ENCODE results near the gene SLC7A10. TPM values are rescaled to one million over a fixed set of nuclear protein-coding genes. Genes with fewer than 3 reads are reported as not detected.

SLC7A10 gene
- total RNA-seq, 1 experiment from 2014 or later, result not detected

DNA sequence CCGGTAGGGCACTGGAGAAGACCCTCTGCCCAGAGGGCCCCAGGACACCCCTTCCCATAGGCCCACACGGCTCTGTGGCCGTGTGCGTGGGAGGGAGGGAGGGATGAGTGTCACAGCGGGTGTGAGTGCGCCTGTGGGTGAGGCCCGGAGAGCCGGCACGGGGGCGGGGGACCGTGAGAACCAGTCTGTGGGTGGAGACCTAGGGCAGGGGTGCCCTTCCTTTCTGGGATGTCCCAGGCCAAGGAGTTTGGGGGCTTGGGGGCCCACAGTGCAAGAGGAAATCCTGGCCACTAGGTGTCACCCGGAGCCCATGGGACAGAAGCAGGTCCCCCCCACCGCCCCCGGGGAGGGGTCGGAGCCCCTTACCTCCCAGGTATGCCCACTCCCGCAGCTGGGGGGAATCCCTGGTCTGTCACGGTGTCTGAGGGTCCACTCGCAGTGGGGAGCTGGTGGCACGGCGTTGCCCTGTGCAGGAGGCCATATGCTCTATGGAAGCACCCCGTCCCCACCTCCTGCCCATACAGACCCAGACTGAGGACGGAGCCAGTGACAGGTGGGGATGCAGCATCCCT, 16.0 kb upstream of the SLC7A10 start:
- in situ Hi-C loops (cut with HindIII; ENCODE audit: low pct_unique_long_range_greater_than_20kb, low sequenced_read_pairs), result no loop called here
- DNase-seq (ENCODE audit: low read depth), result no peak

DNA sequence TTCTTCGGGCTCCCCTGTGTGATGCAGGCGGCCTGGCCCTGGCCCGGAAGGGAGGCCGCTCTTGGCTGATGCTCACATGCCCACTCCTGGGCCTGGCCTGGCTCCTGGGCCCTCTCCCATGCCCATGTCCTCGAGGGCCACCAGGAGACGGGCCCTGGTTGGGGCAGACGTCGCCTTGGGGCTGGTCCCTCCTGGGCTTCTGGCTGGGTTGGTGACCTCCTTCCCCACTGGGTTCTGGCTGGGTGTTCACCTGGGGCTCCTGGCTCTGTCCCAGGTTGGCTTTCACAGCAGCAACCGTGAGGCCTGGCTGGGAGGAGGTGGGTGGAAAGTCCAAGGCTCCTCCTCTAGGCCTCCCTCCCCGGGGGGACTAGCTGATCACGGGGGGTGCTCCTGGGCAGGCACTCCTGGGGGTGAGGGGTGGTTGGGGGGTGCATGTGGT, 15.5 kb upstream of the SLC7A10 start:
- in situ Hi-C loops (cut with HindIII; ENCODE audit: low pct_unique_long_range_greater_than_20kb, low sequenced_read_pairs), result no loop called here
- no peak for DNase-seq (ENCODE audit: low read depth)

DNA sequence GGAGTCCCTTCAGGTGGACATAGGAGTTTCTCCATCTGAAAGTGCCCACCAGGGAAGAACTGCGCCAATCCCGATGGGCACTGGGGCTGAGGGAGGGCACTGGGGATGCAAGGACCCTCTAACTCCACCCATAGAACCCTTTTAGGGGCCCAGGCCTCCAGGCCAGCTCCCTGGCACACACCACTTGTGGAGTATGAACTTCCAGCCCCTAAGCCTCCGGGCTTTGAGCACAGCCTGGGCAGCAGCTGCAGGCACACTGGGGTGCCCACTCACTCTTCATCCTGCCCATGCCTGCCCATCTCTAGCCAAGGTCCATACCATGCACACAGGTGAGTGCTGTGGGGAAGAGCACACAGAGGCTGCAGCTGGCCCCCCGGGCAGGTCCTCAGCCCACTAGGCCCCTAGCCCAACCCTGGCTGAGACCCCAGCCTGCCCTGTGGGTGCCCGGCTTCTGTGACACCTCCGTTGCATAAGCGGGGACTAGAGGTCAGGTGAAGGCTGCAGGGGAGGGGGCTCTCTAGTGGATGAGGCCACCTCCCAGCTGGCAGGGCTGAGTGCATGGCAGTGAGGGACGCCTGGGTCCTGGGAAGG, 14.6 kb upstream of the SLC7A10 start:
- in situ Hi-C loops (cut with HindIII; ENCODE audit: low pct_unique_long_range_greater_than_20kb, low sequenced_read_pairs), result no loop called here
- DNase-seq (ENCODE audit: low read depth), result no peak

DNA sequence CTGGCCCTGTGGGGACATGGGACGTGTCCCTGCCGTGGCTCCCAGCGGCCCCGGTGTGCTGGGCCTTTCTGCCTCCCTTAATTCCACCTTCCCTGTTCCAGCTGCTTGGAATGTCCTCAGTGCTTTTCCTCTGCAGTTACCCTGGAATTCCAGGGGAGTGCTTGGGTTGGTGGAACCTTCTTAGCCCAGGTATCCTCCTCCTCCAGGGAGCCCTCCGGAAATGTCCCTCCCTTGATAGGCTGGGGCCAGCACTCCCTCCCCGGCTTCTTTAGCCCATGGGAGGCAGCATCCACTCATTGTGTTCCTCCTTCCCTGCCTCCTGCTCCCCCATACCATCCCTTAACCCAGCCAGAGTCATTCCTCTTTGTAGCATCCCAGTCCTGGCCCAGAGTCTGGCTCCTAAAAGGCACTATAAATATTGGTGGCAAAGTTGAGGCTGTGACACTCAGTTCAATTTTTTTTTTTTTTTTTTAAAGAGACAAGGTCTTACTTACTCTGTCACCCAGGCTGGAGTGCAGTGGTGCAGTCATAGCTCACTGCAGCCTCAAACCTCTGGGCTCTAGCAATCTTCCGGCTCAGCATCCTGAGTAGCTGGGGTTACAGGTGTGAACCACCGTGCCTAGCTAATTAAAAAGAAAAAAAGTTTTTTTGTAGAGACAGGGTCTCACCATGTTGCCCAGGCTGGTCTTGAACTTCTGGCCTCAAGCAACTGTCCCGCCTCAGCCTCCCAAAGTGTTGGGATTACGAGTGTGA, 13.7 kb upstream of the SLC7A10 start:
- no peak for DNase-seq (ENCODE audit: low read depth)
- in situ Hi-C loops (cut with HindIII; ENCODE audit: low pct_unique_long_range_greater_than_20kb, low sequenced_read_pairs), result no loop called here

DNA sequence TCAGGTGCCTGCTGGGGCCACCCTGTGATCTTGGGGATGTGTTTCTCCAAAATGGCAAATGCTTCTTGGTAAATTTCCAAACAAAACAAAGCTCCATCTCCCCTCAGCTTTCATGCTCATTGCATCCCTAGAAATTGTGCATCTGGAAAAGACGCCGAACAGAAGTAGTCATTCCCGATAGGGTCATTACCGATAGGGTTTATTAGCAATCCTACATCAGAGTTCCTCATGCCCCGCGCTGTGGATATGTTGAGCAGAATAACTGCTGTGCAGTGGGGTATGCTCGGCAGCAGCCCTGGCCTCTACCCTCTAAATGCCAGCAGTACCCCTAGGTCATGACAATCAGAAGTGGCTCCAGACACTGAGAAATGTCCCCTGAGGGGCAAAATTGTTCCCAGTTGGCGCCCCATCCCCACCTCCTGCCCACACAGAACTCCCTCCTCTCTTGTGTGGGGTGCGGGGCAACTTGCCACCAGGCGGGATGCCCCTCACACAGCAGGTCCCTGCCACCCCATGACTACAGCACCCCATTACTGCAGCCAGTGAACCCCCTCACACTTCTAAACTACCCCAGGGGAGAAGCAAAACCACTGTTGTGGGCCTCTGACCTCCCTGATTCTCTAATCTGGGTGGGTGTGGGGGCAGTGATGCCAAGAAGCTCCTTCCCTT, 13.0 kb upstream of the SLC7A10 start:
- in situ Hi-C loops (cut with HindIII; ENCODE audit: low pct_unique_long_range_greater_than_20kb, low sequenced_read_pairs), result no loop called here
- no peak for DNase-seq (ENCODE audit: low read depth)

DNA sequence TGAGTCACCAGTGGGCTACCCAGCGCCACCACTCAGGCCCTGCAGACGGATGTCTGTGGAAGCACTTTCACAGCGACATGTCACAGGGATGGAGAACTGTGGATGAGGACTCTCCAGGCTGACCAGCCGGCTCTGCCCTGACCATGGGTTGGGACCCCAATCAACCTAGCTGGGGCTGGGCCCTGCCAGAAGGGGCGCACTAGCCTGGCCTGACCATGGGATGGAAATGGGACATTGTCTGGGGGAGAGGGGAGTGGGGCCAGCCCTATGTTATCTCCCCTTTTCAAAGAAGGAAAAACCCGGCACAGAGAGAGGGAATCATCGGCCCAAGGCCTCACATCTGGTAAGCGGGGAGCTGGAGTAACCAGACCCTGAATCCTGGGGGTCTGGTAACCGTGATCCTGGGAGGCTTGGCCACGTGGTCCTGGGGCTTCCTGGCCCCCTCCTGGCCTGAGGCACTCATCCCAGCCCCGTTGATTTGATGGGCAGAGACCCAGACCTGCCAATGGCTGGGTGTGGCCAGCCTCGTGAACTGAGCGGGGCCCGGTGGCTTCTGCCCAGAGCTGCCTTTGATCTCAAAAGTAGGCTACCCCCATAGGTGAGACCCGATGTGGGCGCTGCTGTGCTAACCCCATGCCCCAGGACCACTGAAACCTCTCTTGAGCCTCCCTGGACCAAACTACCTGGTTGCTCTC, 11.2 kb upstream of the SLC7A10 start:
- in situ Hi-C loops (cut with HindIII; ENCODE audit: low pct_unique_long_range_greater_than_20kb, low sequenced_read_pairs), result no loop called here

DNA sequence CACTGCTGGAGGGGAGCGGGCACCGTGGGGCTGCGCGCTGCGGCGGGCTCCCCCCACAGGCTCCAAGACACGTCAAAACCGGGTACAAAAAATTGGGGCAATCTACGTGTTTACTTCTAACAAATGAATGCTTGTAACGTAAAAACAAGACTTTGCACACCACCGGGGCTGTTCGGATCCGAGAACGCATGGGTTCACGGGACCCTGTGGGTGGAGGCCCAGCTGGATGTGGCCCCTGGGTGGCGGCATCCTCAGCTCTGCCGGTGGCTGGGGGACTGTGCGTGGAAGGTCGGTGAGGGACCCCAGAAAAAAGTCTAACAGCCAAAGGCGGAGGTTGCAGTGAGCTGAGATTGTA, 10.3 kb upstream of the SLC7A10 start:
- in situ Hi-C loops (cut with HindIII; ENCODE audit: low pct_unique_long_range_greater_than_20kb, low sequenced_read_pairs), result no loop called here
- no peak for DNase-seq (ENCODE audit: low read depth)

More for the DNA sequence above, 11.2 kb upstream of the SLC7A10 start:
- DNase-seq (ENCODE audit: low read depth), result no peak

DNA sequence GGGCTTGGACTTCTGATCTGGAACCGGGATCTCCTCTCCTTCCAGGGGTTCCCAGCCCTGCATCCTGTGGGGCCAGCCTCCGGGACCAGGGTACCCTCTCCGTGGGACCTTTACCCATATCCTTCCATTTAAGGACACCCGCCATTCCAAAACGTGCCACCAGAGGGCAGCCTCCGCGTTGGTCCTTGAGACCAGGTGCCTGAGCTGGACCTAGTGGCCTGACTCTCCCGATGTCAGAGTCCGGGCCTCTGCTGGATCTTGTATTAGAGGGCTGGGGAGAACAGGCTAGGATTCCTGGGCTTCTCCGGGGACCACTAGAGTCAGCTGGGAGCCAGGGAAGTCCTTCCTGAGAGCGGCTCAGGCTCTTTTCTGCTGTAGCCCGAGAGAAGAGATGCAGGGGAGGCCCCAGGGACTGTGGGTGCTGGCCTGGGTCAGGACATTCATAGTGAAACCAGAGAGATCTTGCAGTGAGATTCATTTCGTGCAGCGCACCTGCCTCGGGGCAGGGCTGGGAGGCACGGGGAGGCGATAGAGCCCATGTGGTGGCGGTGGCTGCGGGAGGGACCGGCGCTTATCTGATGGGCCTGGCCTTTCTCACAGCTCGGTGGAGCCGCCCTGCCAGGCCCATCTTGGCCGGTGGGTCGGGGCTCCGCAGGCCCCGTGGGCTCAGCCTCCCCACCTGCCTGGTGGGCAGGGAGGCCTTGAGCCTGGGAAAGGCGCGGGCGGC, 9.8 kb upstream of the SLC7A10 start:
- in situ Hi-C loops (cut with HindIII; ENCODE audit: low pct_unique_long_range_greater_than_20kb, low sequenced_read_pairs), result no loop called here
- peak; percentile 54 for DNase-seq (ENCODE audit: low read depth)

DNA sequence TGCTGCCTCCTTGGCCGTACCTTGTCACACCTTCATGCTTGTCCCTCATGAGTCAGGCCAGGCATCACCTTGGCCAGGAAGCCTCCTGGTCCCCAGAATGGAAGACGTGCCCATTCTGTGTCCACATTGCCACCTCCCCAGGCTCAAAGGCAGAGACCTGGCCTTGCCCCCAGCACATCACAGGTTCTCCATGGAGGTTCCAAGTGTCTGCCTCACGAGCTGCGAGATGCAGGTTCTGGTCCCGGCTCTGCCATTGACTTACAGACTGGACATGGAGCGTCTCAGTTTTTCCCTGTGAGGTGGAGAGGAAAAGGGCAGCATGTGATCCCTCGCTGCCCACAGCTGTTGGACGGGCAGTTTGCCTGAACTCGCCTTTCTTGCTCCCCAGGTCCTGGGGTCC, 9.1 kb upstream of the SLC7A10 start:
- in situ Hi-C loops (cut with HindIII; ENCODE audit: low pct_unique_long_range_greater_than_20kb, low sequenced_read_pairs), result no loop called here
- no peak for DNase-seq (ENCODE audit: low read depth)

DNA sequence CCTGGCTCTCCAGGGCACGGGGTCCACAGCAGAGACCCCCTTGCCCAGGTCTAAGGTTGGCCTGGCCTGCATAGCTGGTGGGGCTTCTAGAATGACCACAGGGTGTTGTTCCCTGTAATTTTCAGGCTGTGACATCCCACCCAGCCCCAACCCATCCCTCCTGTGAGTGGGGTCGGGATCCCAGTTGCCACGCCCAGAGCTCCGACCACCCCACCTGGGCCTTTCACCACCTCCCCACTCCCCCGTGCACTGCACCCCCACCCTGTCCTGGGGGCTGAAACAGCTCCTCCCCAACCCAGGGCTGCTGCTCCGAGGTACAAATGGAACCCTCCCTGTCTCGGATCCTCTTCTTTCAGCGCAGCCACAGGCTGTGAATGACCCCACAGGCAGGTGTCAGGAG, 8.4 kb upstream of the SLC7A10 start:
- no peak for DNase-seq (ENCODE audit: low read depth)
- in situ Hi-C loops (cut with HindIII; ENCODE audit: low pct_unique_long_range_greater_than_20kb, low sequenced_read_pairs), result no loop called here

DNA sequence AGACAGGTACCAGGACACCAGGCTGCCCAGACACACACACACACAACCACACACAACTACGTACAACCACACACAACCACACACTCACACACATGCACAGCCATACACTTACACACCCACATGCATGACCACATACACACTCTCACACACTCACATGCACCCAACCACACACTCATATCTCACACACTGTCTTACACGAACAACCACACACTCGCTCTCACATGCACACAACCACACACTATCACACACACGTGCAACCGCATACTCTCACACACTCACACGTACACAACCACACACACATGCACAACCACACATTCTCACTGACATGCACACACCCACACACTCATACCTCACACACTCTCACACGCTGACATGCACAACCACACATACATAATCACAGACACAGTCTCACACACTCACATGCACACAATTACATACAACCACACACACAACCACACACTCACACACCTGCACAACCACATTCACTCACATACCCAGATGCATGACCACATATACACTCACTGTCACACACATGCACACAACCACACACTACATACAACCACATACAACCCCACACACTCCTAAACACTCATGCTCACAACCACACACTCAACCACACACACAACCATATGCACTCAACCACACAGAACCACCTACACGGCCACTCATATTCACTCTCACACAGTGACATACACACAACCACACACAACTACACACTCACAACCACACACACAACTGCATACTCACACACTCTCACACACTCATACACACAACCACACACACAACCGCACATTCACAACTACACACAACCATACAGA, 7.6 kb upstream of the SLC7A10 start:
- in situ Hi-C loops (cut with HindIII; ENCODE audit: low pct_unique_long_range_greater_than_20kb, low sequenced_read_pairs), result no loop called here
- no peak for DNase-seq (ENCODE audit: low read depth)

DNA sequence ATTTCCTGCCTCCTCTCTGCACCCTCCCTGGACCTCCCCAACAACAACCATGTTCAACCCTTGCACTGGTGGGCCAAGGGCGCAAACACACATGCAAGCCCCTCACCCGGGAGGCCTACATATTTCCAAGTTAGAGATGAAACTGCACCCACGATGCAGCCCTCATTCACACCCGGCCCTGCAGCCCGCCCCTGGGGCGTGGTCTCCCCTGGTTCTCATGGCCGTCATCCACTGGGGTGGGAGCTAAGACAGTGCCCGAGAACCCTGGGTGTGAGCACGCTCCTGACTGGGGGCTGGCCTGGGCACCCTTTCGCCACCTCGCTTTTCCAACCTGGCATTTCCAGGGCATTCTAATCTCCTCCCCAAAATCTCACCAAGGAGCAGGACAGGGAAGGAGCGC, 7.0 kb upstream of the SLC7A10 start:
- in situ Hi-C loops (cut with HindIII; ENCODE audit: low pct_unique_long_range_greater_than_20kb, low sequenced_read_pairs), result no loop called here
- DNase-seq (ENCODE audit: low read depth), result no peak

DNA sequence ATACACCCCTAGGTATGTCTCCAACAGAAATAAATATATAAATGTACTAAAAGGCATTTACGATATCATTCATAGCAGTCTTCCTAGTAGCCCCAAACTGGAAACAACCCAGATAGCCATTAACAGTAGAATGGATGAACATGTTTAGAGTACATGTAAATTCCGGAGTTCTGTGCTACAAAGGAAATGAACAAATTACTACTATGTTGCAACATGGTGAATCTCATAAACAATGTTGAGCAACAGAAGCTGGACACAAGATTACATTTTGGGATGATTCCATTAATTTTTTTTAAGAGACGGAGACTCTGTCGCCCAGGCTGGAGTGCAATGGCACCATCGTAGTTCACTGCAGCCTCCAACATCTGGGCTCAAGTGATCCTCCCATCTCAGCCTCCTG, 5.9 kb upstream of the SLC7A10 start:
- DNase-seq (ENCODE audit: low read depth), result no peak
- in situ Hi-C loops (cut with HindIII; ENCODE audit: low pct_unique_long_range_greater_than_20kb, low sequenced_read_pairs), result no loop called here

DNA sequence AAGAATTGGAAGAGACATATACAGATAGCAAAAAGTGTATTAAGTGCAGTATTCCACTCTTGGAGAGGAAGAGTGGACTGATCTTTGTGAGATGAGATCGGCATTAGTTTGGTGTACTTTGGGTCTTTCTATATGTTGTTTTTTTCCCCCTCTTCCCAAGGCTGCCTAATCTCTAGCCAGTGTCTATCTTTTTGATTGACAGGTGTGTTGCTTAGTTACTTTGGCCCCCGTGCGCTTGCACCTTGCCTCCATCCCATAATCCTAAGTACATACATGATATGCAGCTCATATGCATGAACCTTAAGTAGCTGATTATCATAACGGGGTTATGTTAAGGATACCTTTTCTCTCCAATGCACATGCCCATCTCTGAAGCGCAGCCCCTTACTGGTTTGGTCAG, 4.3 kb upstream of the SLC7A10 start:
- DNase-seq (ENCODE audit: low read depth), result no peak
- in situ Hi-C loops (cut with HindIII; ENCODE audit: low pct_unique_long_range_greater_than_20kb, low sequenced_read_pairs), result no loop called here

DNA sequence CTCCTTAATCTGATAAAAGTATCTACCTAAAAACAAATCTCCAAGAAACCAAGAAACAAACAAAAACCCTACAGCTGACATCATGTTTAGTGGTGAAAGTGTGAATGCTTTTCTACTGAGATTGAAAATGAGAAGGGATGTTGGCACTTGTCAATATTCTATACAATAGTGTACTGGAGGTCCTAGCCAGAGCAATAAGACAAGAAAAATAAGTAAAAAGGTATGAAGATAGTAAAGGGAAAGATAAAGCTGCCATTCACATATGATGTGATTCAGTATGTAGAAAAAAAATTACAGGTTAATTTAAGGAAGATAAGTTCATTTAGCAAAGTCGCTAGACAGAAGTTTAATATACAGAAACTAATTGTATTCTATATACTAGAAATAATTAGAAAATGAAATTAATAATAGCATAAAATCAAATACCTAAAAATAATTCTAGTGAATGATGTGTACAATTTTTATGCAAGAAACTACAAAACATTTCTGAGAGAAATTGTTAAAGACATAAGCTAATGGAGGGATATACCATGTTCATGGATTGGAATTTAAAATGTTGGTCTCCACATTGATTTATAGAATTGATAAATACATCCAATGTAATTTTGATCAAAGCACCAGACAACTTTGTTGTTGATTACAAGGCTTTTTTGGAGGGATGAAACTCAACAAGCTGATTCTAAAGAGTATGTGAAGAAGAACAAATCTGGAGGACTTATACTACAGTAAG, 2.4 kb upstream of the SLC7A10 start:
- in situ Hi-C loops (cut with HindIII; ENCODE audit: low pct_unique_long_range_greater_than_20kb, low sequenced_read_pairs), result no loop called here
- DNase-seq (ENCODE audit: low read depth), result no peak

DNA sequence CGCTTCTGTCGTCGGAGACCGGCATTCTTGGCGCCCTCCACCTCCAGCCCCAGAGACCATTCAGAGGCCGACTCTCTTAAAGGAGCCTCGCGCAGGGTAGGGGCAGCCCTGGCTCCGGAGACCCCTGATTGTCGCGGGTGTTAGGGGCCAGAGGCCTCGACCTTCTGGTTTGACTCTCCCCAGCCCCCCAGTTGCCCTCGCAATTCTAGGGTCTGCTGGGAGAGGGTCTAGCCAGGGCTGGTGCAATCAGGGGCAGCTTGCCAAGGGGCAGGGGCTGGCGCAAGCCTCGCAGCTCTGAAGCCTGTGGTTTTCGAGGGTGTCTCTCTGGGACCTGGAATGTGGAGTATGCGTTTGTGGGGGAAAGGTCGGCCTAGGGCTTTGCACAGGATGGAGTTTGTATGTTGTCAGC, 1.6 kb upstream of the SLC7A10 start:
- in situ Hi-C loops (cut with HindIII; ENCODE audit: low pct_unique_long_range_greater_than_20kb, low sequenced_read_pairs), result no loop called here
- no peak for DNase-seq (ENCODE audit: low read depth)
